NCI-H226 (cell line): Measurements from ENCODE around the gene SPOP.
"Not testable (repeated sequence)": the region's sequence is repeated elsewhere in the genome, so short reads cannot be mapped to it uniquely, and the experiment has no call there.

ENCODE experiments used
- DNase-seq: peaks from one replicate; pipeline ENCODE4 v3.0.0-alpha.2; 2015

The SPOP gene

DNA sequence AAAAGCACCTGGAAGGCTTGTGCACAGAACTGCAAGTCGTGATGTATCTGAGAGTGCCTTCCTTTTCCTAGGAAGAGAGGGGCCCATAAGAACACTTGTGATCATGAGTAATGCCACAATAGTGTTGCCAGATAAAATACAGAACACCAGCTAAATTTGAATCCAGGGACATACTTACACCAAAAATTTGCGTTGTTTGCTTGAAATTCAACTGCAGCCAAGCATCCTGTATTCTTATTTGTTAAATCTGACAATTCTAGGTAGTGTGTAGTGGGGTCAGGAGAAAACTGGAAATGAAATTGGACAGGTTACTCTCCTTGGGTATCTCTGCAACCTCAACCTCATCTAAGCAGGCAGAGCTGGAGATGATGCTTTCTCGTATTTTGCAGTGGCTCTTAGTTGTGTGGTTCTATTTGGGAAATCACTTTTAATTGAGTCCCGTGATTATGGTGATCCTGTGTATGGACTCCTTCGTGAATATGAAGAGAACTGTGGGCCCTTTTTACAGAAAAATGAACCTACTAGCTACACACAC, 17.9 kb upstream of the SPOP start:
- DNase-seq = no peak

DNA sequence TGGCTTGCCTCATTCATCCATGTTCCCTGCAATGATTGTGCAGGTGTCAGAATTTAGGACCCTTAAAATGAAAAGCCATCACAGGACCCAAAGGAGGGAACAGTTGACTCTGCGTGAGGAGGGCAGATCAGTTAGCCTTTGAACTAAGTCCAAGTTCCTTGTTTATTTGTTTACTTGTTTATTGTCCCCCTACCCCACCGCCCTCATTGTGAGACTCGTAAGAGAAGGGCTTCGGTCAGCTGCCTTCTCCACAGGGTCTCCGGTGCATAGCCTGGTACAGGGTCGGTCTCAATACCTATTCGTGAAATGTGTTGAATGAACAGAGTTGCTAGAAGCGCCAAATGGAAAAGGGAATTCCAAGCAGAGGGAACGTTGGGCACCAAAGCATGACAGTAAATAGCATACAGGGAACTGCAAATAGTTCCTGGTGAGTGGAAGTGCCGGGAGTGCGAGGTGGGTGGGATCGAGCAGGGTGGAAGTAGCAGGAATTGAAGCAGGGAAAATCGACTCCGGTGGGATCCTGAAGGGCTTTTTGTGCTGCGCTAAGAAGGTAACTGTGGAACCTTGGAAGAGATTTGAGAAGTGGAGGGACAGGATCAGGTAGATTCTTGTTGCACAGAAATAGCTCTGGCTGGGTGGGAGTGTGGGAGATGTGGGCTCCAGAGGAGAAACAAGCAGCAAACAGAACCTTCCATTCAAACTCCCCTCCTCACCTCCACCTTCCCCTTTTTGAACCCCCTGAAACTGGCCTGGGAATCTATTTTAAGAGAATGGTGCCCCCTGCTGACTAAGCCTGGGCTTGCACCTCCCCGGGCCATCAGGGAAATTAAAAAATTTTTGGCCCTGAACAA, 17.2 kb upstream of the SPOP start:
- DNase-seq = no peak

DNA sequence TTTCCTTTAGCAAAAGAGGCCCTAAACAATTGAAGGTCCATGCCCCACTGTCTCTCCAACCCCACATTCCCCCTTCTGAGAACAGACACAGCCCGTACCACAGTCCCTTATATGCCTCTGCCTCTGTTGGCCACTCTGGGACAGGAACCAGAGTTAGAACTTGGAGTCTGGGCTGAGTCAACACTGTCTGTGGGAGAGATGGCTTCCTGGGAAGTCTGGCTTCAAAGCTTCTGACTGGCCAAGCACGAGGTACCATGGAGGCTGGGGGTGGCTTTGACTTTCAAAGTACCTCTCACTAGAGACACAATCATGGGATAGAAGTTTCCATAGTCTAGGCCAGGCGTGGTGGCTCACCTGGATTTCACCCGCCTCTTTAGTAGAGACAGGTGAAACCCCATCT, 14.9 kb upstream of the SPOP start:
- DNase-seq = no peak

GRCh38 chr17:49691677-49692191, 13.8 kb upstream of the SPOP start:
- no peak for DNase-seq

DNA sequence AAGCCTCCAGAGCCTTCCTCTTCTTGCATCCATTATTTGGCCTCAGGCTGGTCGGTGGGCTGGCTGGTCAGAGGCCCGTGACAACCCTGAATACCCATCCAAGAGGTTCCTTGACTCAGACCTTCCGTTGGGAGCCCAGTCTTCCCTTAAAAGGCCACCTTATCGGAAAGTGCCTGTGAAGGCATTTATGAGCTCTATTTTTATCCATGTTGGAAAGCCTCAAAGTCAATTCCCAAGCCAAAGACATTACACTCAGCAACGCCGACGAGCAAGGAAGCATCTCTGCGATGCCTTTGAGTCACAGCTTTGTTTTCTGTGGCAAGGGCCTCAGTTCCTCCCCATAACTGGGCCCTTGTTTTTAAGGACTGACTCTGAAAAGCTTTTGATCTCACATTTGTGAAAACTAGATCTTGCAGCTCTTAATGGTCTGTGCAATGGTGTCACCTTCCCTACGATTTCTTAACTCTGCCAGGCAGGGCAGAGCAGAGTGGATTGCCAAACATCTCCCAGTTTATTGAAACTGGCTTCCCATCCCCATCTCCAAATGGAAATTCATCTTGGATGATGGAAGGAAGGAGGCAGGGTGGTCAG, 13.3 kb upstream of the SPOP start:
- DNase-seq = no peak

DNA sequence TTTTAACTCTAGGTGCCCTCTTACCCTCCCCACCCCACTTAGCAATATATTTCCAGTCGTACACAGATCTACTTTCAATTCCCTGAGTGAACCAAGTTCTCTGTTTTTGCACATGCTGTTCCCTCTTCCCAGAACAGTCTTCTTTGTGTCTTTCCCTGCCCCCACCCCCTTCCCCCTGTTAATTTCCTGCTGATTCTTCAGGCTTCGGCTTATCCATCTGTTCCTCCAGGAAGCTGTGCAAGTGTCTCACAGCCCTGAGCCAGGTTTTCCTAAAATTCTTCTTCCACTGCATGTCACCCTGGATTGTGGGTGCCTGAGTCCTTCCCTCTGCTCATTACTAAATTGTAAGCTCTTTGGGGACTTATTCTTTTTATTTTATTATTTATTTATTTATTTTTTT, 12.4 kb upstream of the SPOP start:
- no peak for DNase-seq

- no peak for DNase-seq
Measured at GRCh38 chr17:49688848-49689247, 11.0 kb upstream of the SPOP start.

GRCh38 chr17:49687878-49688491, 10.1 kb upstream of the SPOP start:
- no peak for DNase-seq

DNA sequence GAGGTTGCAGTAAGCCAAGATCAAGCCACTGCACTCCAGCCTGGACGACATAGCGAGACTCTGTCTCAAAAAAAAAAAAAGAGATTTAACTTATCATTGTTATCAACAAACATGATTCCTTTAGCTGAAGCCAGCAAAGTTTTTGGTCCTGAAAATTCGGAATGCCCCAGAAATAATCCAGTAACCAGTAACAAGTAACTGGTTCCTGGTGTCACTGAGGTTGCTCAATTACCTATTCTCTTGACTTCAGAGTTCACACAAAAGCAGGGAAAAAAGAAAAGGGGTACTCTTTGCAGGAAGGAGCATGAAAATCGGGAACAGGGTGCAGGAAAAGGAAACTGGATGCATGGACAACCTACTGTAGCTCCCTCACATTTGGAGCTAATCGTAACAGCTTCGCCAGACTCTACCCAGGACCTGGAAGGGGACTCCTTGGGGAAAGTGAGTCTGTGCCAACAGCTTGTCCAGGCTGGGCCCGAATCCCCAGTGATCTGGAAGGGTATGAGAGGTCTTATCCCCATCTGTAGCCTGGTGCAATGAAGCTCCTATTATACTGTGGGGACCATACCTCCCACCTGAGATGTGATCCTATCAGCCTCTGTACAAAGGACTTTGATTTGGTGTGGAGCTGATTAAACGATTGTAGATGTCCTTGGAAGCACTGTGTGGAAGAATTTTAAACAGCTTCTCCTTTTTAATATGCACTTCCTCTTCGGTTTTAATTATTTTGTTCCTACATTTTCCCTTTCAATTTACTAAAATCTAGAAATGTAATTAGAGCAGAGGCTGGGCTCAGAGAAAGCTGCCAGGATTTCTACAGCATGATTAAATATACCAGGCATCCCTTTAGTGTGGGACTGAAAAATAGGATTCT, 3.4 kb upstream of the SPOP start:
- DNase-seq = no peak

DNA sequence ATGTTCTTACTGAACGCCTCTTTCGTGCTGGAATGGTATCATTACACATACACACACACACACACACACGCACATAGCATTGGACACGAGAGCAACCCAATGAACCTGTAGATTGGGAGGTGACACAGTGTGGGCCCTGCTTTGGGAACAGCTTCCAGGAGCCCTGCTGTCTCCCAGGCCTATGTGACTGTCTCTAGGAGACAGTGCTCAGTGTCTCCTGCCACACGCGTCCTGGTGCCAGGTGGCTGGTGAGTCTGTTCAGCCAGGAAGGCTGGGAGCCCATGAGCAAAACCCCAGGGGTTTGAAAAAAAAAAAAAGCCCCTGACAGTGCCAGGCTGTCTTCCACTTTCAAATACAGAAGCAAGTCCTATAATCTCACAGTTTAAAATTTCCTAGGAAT, 2.4 kb upstream of the SPOP start:
- DNase-seq = no peak

DNA sequence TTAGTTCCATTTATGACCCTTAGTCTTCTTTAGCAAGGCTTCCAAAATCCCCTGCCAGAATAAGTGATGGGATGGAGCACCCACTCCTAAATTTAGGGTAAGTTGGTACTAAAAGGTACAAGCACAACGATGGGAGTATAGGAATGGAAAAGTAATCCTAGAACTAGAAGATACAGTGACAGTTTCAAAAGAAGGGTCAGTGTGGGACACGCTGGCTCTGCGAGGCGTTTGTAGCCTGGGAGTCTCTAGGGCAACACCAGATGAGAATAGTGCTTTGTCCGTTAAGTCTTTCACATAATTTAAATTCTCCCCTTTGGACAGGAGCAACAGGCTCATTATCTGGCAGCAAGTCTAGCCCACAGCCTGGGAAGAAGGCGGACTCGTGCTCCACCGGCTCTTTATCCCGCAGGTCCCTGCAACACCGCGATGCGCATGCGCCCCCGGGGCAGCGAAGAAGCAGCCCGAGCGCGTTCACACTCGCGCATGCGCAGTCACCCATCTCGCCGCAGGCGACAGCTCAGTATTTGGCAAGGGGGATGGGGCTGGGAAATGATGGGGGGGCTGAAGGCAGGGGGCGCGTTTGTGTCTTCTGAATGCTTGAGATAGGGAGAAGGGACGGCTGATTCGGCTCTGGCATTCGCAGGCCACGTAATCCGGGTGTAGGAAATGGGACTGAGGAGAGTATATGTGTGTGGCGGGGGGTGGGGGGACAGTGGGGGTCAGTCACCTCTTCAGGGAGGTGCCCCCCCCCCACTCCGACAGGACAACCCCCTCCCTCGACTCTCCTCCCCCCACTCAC, 564 bp downstream of the SPOP start:
- peak; percentile 81 for DNase-seq

DNA sequence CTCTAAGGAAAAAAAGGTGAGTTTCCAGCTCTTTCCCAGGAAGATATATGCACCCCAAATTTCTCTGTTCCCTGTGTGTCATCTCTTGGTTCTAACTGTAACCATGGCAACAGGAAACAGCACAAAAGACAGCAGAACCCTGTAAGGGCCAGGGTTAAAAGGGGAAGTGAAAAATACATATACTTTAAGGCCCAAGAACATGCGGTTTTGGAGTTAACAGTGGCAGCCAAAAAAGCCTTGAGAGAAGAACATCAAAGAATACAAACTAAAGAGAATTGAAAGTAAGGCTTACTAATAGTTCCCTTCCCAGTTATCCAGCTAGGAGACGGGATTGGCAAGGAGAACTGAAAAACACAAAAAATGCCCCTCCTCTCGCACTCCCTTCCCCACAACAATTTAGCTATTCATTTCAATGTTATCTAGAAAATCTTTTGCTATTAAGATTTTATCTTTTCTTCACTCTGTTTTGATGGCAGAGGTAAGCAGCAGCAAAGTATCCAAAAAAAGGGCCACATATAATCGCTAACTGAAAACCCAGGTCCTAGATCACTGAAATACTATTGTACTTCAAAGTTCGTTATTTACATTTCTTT, 1.5 kb downstream of the SPOP start:
- DNase-seq = no peak

DNA sequence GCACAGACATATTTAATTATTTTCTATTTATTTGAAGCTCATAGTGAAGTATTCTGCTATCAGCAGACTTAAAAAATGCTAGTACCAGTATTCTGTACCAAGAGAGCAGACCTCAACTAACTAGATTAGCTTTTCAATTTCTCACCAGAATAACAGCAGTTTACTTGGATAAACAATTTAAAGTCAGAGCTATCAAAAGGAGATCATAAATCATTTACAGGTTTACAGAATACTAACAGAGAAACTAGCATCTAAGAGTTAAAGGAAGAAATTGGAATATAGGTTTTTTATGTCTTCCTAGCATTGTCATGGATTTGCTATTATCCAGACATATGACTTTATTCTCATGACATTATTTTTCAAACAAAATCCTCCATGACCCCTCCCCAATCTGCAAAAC, 3.4 kb downstream of the SPOP start:
- DNase-seq = no peak

- DNase-seq = not testable (repeated sequence)
Measured at GRCh38 chr17:49673679-49674078, 4.2 kb downstream of the SPOP start.

DNA sequence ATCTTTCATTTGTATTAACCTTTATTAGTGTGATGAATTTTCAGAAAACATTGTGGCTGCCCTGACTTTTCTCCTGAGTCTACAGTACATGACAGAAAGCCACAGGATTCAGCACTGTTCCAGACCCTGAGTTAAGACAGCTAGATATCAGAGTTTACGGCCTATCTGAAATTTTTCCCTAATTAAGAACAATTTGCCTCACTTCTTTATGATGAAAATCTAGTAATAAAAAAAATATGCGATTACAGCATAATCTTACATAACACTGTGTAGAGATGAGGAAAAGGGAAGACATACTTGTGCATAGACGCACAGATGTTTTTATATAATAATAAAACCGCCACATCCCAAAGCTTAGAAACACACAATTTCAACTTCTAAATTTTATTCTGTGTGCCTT, 7.3 kb downstream of the SPOP start:
- DNase-seq = no peak

DNA sequence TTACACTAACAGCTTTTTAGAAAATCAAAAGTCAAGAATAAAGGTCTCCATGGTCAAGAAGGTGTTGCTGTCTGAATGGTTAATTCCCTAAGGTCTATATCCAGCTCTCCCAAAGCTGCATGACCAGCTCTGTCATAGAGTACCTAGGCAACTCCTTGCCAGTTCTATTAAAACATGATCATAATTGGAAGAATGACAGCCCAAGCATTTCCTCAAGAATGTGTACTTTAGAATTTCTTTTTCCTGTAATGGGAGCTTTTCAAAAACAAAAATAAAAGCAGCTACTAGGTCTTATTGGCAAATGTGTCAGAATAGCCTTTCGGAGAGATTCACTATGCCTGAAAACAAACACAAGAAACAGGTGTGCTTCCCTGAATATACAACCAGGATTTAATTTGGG, 7.9 kb downstream of the SPOP start:
- DNase-seq = no peak

DNA sequence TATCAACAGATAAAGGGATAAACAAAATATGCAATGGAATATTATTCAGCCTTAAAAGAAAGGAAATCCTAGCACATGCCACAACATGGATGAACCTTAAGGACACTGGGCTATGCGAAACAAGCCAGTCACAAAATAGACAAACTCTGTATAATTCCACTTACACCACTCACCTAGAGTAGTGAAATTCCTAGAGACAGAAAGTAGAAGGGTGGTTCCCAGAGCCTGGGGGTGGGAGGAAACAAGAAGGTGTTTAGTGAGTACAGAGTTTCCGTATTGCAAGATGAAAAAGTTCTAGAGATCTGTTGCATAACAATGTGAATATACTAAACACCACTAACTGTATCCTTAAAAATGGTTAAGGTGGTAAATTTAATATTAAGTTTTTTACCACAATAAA, 10.0 kb downstream of the SPOP start:
- DNase-seq = no peak

GRCh38 chr17:49664706-49665211, 13.1 kb downstream of the SPOP start:
- DNase-seq = no peak

- no peak for DNase-seq
Measured at GRCh38 chr17:49659661-49660382, 18.1 kb downstream of the SPOP start.

- no peak for DNase-seq
Measured at GRCh38 chr17:49656247-49656646, 21.6 kb downstream of the SPOP start.

DNA sequence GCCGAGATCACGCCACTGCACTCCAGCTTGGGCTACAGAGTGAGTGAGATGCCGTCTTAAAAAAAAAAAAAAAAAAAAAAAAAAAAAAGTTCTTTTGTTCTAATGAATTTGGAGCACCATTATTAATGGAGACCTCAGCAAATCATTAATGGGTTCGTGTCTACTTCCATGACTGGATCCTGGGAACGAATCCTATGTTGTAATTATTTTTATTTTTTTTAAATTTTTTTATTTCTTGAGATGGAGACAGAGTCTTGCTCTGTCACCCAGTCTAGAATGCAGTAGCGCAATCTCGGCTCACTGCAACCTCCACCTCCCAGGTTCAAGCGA, 30.7 kb downstream of the SPOP start:
- no peak for DNase-seq
